DOHH2 (cell line): ENCODE results near the gene NINJ1.

Experiments used
- H3F3A ChIP-seq: fragments of 200-600 bp; sonication (generic), shearing (Covaris generic); 2 replicates; pipeline ENCODE4 v1.6.0; 2016; ENCODE audit warnings: antibody characterized with exemption, mild to moderate bottlenecking; ENCODE audit not compliant: control insufficient read depth, insufficient read depth
- H3K27ac ChIP-seq: fragments of 200-600 bp; sonication (generic); 2 replicates; pipeline ENCODE4 v1.5.1; 2014; ENCODE audit warnings: low read depth, mild to moderate bottlenecking, low read length, moderate library complexity
- H3K27me3 ChIP-seq: fragments of 200-600 bp; sonication (generic); 2 replicates; pipeline ENCODE4 v1.6.1; 2014; ENCODE audit warnings: mild to moderate bottlenecking, low read length, mixed read lengths; ENCODE audit not compliant: control insufficient read depth
- H3K36me3 ChIP-seq: fragments of 200-600 bp; sonication (generic); 2 replicates; pipeline ENCODE4 v1.6.1; 2014; ENCODE audit warnings: mild to moderate bottlenecking, low read length, moderate library complexity, mixed read lengths; ENCODE audit not compliant: control insufficient read depth
- H3K4me1 ChIP-seq: fragments of 200-600 bp; sonication (generic); 2 replicates; pipeline ENCODE4 v1.6.1; 2014; ENCODE audit warnings: mild to moderate bottlenecking, low read length, mixed read lengths; ENCODE audit not compliant: control insufficient read depth
- H3K4me2 ChIP-seq: fragments of 200-600 bp; sonication (generic); 2 replicates; pipeline ENCODE4 v1.6.0; 2014; ENCODE audit warnings: mild to moderate bottlenecking, low read length, moderate library complexity
- H3K4me3 ChIP-seq: fragments of 200-600 bp; sonication (generic); 2 replicates; pipeline ENCODE4 v1.5.1; 2014; ENCODE audit warnings: mild to moderate bottlenecking, low read length, mixed read lengths
- H3K79me2 ChIP-seq: fragments of 200-600 bp; sonication (generic); 2 replicates; pipeline ENCODE4 v1.6.1; 2014; ENCODE audit warnings: mild to moderate bottlenecking, low read length, mixed read lengths; ENCODE audit not compliant: control insufficient read depth
- H3K9me2 ChIP-seq: fragments of 200-600 bp; sonication (generic); replicated peaks from 2 replicates; pipeline ENCODE4 v1.6.1; 2014; ENCODE audit warnings: mild to moderate bottlenecking, low read length, mixed read lengths; ENCODE audit not compliant: control insufficient read depth
- H3K9me3 ChIP-seq: fragments of 200-600 bp; sonication (generic); 2 replicates; pipeline ENCODE4 v1.6.1; 2014; ENCODE audit warnings: antibody characterized with exemption, low read length, mixed read lengths; ENCODE audit not compliant: control insufficient read depth, insufficient read depth
- H4K20me1 ChIP-seq: fragments of 200-600 bp; sonication (generic); 2 replicates; pipeline ENCODE4 v1.6.0; 2014; ENCODE audit warnings: low read depth, mild to moderate bottlenecking, antibody characterized with exemption, low read length, moderate library complexity; ENCODE audit not compliant: control insufficient read depth, insufficient read depth
- CTCF ChIP-seq: fragments of 200-600 bp; sonication (generic); IDR thresholded peaks from one replicate; pipeline ENCODE4 v1.5.1; 2014; ENCODE audit warnings: antibody characterized with exemption, mild to moderate bottlenecking, low read depth, low read length; ENCODE audit not compliant: poor library complexity, severe bottlenecking
- EZH2phosphoT487 ChIP-seq: fragments of 200-600 bp; sonication (generic); IDR thresholded peaks from 2 replicates; pipeline ENCODE4 v1.6.1; 2017; ENCODE audit warnings: borderline replicate concordance, mild to moderate bottlenecking, antibody characterized with exemption, low read length, moderate library complexity, mixed read lengths

Gene NINJ1

GRCh38 chr9:93134015-93134739 is at the start of gene NINJ1:
TSS of gene NINJ1 (minus strand) at chr9:93134251. CDS start at chr9:93134217, 34 bp downstream.
- H3K4me2 ChIP-seq, result peak within 1 kb of the TSS; percentile 95
- no peak within 1 kb of the TSS for H3K27ac ChIP-seq
- H3K4me1 ChIP-seq, result peaks cover 64% of the 10 kb centered on the region
- H3K4me3 ChIP-seq, result peak within 1 kb of the TSS; percentile 77
- H3K27me3 ChIP-seq, result peaks cover 6% of the 10 kb centered on the region; the same call in 1 of the 2 replicates
- H3K79me2 ChIP-seq, result peaks cover 17% of the 10 kb centered on the region
- no peaks in the 10 kb centered on the region for H3K9me2 ChIP-seq
- H3K9me3 ChIP-seq, result no peaks in the 10 kb centered on the region
- peaks cover 7% of the 10 kb centered on the region for H3F3A ChIP-seq
- no peaks in the 10 kb centered on the region for H3K36me3 ChIP-seq
- no peaks in the 10 kb centered on the region for H4K20me1 ChIP-seq
- TF ChIP-seq CTCF, result no peak
- TF ChIP-seq EZH2phosphoT487, result no peak

- Histone ChIP-seq H3K4me1 (peaks cover 2% of the 10 kb centered on the region; the same call in 1 of the 2 replicates), H3K79me2 (no peaks in the 10 kb centered on the region), H4K20me1 (no peaks in the 10 kb centered on the region), H3K9me3 (no peaks in the 10 kb centered on the region), H3K27ac (no peak overlapping the region), H3F3A (no peaks in the 10 kb centered on the region), H3K4me3 (no peak overlapping the region), H3K9me2 (no peaks in the 10 kb centered on the region), H3K36me3 (no peaks in the 10 kb centered on the region), H3K27me3 (no peaks in the 10 kb centered on the region), H3K4me2 (no peak overlapping the region)
- TF ChIP-seq CTCF, result no peak
- no peak for TF ChIP-seq EZH2phosphoT487
Observed at GRCh38 chr9:93183131-93183662, 49.1 kb upstream of the NINJ1 start.

- Histone ChIP-seq H4K20me1 (no peaks in the 10 kb centered on the region), H3K36me3 (no peaks in the 10 kb centered on the region), H3K9me2 (no peaks in the 10 kb centered on the region), H3K27ac (no peak overlapping the region), H3K79me2 (no peaks in the 10 kb centered on the region), H3F3A (no peaks in the 10 kb centered on the region), H3K27me3 (no peaks in the 10 kb centered on the region), H3K4me3 (no peak overlapping the region), H3K9me3 (no peaks in the 10 kb centered on the region), H3K4me1 (no peaks in the 10 kb centered on the region), H3K4me2 (no peak overlapping the region)
- TF ChIP-seq EZH2phosphoT487, result no peak
- TF ChIP-seq CTCF, result no peak
Observed at GRCh38 chr9:93182572-93182971, 48.5 kb upstream of the NINJ1 start.
